Middle frontal gyrus (tissue), 1 donor: ENCODE measurements around the gene SHROOM3.

Experiments
- DNase-seq: peaks from one replicate; pipeline ENCODE4 v3.0.0-alpha.2; 2015; ENCODE audit warnings: low spot score; ENCODE audit errors: extremely low spot score

SHROOM3 gene

DNA sequence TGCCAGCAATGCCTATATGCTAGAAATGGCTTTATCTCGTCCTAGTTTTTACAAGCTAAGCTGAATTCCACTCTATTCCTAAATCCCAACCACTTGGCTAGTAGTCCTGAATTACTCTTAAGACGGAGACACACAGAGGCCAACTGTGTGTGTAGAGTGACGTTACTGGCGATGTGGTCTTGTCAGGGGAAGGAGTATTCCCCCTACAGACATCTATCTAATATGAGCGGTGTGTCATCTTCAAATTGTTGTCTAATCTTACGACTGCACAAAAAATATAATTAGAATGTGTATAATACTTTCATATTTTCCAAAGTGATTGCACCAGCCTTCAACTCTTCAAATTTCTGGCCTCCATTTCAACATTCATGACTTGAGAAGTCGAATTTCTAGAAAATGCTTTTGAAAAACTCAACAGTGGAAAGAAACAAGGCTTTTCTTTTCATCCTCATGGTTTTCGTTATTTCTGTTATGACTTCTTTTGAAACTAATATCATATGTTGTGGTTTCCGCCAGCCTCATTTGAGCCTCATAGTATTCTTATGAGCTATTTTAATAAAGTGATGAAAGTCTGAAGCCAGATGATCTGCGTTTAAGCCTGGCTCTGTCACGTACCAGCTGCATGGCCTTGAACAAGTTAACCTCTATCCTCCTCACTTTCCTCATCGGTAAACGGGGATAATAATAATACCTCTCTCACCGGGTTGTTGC, 330.6 kb downstream of the SHROOM3 start:
- DNase-seq = no peak

DNA sequence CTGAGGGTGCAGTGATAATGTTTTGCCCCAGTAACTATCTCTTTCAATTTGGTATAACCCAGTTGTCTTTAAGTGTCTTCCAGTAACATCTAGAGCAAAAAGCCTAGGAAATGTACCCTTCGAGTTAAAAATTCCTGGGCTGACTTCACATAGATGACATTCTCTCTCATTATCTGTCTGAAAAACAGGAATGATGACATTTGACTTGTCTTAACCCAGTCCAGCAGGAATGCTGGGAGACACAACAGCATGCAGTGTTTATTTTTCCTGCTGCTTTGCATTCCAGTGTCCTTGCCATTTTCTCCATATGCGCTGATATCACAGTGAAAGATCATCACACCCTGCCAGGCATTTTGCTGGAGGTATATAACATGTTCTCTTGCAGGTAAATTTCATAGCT, 333.0 kb downstream of the SHROOM3 start:
- DNase-seq = no peak

DNA sequence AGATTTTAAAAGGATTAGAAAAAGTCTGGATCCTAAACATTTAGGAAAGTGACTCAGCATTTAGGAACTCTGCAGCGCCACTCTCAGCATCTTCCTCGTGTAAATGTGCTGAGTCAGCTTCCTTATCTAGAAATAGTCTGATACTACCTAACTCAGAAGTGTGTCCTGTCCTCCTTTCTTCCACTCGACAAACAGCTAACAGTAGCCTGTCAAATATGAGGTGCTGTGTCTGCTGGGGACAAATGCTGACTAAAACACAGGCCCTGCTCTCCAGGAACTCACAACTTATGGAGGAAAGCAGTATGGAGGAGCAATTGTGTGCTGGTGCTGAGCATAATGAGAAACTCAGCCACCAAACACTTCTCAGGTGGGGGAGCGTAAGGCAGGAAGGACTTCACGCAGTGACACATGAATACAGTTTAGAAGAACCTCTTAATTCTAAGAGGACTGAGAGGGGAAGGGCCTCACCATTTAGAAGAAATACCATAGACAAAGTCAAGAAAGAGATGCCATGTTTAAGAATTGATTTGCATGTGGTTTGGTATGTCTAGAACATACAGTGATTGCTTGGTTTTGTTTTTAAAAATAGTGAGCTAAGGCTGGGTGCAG, 337.6 kb downstream of the SHROOM3 start:
- DNase-seq = no peak

DNA sequence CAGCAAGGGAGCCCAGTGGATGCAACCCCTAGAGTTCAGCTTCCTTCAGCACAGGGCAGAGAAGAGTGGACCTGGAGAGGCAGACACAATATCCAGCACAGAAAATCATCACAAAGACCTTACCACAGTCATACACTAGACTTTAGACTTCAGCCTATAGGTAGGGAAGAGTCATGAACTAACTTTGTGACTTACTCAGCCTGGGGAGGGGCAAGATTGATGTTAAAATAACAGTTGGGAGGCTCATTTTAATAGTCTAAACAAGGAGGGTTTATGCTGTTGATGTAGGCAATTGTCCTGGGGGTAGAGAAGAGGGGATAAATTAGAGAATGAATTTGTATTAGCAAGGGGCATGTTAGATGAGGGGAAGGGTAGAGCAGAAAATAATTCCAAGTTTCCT, 338.7 kb downstream of the SHROOM3 start:
- DNase-seq = no peak

DNA sequence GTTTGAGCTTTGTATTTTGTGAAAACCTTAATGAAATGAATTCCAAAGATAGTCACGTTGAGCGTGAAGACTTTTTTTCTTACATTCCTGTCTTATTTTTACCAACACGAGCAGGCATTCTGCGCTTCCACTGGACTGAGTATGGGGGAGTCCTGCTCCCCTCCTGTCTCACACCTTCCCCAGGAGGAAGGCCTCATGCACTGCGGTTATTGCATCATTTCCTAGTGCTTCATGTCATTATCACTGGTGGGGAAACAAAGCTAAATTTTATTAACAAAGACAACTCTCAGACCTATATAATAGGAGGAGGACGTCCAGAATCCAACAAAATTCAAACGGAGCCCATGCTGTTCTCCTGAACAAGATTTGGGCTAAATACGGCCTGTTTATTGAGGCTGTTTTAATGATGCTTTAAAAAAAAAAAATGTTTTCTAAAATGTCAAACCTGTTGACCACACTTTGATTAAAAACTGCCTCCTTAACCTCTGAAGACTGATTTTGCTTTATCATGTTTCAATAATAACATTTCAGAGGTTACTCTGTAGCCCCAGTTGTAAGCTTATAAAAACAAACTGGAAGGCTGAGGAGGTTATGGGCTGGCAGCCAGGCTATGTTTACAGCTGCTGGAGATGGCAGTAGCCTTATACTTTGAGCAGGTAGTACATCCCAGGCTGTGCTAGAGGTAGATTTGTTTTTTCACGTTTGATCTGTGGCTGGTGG, 344.9 kb downstream of the SHROOM3 start:
- DNase-seq = no peak

DNA sequence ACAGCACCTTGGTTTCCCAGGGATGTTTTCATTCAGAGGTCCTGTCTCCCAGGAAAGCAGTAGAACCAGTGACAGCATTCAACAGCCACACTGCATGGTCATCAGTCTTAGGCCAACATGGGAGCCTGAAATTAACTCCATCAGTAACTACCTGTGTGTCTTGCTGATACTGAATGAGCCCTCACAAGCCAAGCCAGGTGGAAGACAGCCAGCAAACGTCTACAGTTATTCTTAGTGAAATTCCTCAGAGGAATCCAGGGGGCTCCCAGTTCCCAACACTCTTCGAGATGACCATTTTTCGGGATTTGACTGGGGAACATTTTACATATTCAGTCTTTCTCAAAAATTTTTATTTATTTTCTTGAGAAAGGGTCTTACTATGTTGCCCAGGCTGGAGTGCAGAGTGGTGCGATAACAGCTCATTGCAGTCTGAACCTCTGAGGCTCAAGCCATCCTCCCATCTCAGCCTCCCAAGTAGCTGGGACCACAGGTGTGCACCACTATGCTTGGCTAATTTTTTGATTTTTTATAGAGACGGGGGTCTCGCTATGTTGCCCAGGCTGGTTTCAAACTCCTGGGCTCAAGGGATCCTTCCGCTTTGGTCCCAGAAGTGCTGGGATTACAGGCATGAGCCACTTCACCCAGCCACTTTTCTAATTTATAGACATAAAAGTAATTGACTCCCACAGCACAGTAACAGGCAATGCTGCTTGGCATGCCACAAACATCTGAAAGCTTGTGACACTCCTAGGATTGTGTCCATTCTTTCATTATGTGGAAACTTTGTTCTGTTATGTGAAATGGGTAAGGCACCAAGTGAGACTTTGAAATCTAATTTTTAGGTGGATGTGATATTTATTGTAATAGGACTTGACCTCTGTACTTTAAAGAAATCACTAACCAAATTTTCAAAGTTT, 346.0 kb downstream of the SHROOM3 start:
- DNase-seq = no peak

DNA sequence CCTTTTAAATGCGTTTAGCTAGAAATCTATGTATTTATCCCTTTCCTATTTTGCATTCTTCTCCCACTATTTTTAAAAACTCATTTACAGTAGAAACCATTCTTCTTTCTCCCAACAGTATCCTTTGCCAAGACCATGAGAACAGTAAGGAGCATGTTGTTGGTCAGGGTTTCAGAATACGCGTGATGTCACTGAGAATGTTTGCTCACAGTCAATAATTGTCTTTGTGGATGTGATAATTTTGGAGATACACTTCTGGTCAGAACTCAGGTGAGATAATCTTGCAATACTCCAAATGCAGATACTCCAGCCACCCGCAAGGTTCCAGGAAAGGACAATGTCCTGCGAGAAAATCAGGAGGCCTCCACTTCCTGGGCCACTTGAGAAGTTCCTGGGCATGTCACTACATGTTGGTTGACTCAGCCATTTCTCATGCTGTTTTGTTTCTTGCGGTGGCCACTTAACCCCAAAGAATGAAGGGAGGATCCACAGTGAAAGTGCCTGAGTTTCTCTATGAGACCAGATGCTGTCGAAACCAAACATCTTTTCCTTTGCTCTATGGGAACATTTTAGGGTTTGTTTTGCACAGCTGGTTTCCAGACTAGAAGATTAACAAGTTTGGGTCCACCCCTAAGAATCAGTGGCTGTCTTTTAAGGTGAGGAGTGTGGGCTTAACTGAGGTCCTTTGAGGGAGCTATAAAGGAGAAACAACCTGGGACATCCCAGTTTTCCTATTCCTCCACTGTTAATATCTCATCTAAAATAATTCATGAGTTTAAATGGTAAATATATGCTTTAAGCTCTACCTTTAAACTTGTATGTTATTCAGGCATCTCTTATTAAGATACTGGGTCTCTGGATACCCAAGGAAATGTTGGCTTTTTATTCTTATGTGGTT, 346.9 kb downstream of the SHROOM3 start:
- no peak for DNase-seq

DNA sequence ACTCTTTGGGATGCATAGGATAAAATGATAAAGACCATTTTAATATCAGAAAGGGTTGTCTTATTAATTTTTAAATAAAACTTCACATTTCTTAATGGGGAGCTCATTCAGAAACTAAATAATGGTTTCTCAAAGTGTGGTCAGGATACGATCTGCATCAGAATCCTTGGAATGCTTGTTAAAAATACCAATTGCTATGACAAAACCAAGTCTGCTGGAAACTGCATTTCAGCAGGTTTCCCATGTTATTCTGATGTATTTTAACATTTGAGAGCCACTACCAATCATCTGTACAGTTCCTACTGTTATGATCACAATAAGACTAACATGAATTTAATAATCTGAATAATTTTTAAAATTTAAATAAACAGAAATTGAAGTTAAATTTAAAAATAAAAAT, 347.8 kb downstream of the SHROOM3 start:
- no peak for DNase-seq

DNA sequence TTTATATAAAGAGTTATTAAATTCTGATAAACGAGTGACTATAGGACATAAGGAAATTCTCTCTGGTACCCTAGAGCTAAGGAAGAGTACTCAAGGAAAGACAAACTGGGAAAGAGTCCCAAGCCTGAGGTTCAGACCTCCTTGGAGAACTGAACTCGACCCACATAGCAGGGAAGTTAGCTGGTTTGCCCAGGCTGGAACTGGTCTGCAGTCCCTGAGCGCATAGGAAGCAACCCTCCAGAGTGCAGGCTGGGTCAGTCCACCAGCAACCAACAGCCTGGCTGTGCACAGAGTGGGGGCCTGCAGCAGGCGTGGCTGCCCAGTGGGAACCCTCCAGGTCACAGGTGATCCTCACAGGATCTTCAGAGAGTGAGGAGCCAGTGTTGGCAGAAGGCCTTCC, 348.8 kb downstream of the SHROOM3 start:
- no peak for DNase-seq

DNA sequence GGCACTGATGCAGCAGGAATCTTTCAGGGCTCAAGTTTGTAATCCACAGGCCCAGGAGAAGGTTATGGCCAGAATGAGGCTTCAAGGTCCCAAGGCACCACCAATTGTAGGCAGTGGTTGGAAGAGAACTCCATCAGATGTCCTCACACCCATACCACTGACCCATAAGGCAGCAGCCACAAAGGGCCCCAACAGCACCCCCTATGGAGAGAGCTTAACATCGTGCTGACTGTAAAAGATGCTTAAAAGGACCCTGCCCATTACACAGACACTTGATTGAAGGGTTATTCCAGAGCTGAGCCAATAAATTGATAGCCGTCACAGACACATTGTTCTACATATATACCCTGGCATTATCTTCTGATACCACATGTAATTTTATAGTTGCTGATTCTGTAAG, 349.2 kb downstream of the SHROOM3 start:
- no peak for DNase-seq

DNA sequence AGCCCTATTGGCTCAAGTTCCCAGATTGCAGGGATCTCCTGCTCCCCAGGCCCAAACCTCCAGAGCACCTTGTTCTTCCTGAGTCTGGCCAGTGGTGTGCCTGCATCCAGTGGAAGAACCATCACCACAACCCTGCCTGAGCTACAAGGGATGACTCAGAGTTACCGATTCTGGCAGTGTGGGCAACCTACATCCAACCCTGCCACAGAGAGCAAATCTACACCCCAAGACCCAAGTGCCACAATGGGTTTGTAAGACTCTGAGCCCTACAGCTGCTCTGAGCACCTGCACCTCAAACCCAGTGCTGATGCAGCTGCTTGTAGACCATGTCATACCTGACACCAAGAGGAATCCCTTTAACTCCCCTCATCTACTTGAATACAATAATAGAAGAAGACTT, 352.9 kb downstream of the SHROOM3 start:
- DNase-seq = no peak

DNA sequence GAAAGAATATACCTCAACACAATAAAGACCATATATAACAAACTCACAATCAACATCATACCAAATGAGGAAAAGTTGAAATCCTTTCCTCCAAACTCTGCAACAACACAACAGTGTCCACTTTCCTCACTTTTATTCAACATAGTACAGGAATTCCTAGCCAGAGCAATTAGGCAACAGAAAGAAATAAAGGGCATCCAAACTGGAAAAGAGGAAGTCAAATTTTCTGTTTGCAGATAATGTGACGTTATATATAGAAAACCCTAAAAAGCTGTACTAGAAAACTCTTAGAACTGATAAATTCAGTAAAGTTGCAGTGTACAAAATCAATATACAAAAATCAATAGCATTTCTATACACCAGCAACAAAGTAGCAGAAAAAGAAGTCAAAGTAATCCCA, 355.3 kb downstream of the SHROOM3 start:
- no peak for DNase-seq

DNA sequence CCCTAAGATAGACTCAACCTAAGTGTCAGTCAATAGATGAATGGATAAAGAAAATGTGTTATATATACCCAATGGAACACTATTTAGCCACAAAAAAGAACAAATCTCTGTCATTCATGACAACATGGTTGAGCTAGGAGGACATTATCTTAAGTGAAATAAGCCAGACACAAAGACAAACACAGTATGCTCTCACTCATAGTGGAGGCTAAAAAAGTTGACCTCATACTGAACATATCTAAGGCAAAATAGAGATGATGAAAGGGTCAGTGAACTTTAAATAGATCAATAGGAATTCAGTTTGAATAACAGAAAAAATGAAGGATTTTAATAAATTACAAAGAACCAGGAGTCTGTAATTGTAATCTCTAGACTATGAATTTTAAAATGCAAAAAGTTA, 356.4 kb downstream of the SHROOM3 start:
- DNase-seq = no peak

DNA sequence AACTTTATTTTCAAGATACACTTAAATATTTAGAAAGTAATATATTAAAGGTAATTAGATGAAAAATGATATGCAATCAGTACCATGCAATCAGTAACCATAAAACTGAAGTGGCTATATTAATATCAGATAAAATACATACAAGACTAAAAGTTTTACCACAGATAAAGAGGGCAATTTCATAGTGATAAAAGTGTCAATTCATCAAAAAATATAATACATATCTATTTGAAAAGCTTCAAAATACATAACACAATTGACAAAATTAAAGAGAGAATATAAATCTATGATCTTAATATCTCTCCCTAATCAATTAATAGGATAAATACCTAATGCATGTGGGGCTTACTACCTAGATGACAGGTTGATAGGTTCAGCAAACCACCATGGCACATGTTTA, 357.4 kb downstream of the SHROOM3 start:
- no peak for DNase-seq

DNA sequence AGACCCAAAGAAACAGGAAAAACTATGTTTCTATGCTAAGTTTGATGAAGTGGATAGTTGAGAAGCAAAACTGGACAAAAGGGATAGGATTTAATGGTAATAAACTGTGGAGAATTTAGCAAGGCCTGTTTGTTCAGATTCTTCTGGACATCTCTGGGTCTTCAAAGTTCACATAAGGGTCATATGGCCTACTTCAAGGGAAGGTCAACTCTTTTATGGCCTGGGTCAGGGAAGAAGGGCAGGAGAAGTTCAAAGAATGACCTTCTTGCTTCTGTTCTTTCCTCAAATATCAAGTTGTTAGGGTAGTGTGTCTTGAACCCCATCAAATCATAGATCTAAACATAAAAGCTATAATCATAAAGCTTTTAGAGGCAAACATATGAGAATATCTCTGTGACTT, 360.2 kb downstream of the SHROOM3 start:
- DNase-seq = no peak

DNA sequence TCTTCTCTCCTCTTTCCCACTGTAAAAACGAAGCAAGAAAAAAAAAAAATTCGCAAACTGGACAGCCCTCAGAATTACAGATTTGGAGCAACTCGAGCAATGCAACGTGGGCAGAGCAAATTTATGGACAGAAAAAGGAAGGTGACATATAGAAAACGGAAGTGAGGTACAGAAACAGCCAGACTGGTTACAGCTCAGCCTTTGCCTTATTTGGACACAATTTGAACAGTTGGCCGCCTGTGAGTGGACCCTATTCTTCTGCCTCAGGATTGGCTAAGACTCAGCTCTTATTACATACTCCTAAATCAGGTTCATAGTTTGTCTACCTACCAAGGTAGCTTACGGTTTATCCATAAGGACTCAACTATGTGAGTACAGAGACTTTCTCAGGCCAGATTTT, 364.1 kb downstream of the SHROOM3 start:
- DNase-seq = no peak

DNA sequence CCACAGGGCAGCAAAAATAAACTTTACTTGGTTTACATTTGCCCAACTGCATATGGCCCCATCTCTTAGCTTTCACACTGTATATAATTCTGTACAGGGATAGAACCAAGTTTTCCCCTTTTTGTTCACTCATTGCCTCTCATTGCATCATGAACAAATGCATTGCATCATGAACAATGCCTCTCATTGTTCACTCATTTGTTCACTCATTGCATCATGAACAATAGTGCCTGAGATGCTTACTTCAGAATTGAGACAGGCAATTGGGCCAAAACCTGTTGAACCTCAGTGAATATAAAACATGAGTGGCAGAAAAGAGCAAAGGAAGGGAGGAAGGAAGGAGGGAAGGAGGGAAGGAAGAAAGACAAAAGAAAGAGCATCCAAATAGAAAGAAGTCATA, 364.7 kb downstream of the SHROOM3 start:
- no peak for DNase-seq

DNA sequence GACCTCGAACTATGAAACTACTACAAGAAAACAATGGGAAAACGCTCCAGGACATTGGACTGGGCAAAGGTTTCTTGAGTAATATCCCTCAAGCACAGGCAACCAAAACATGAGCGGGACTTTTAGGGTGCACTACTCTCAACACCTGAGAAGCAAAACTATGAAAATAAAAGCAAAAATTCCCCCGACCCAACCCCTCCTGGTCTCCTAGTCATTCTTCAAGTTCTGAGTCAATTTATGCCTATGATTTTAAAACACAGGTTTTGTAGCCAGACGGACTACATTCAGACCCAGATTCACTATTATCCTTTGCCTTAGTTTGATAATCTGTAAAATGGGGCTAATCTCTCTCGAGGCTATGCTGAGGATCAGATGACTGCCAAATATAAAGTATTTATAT, 365.9 kb downstream of the SHROOM3 start:
- no peak for DNase-seq

DNA sequence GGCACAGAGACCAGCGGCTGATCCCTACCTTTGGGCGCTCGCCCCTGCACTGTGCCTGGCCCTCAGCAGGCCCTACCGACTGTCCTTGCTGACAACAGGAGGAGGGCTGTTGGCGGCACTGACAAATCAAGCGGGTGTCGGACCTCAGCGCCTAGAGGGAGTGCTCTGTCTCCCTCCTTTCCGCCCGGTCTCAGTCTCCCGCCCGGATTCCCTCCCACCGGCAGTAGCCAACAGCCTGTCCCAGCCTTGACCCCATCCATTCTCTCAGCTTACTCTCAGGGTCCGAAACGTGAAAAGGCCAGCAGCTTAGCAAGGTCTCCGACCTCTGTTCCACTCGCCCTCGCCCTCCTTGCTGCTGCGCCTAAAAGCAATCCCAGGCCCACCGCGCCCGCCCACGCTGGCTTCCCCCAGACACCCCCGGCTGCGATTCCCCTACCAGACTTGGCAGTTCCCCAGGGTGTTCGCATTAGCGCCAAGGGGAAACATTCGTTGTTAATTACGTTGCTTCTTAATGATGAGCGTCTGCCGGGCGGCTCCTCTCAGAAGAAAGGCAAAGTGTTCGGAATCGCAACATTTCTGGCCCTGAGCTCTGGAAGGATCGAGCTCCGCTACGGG, 366.7 kb downstream of the SHROOM3 start:
- no peak for DNase-seq
